DND-41 (cell line): Measurements from ENCODE around the gene PAGR1.

Source experiments
- ATAC-seq: fragments of 200-7000 bp; cut with Tn5 transposase; 3 replicates; pipeline ENCODE4 v1.9.1; 2021; ENCODE audit warnings: low read depth; ENCODE audit not compliant: insufficient read depth
- DNase-seq: peaks from one replicate; pipeline ENCODE4 v3.0.0-alpha.2; 2020
- H2AFZ ChIP-seq: 2 replicates; pipeline ENCODE4 v1.6.0; 2012; ENCODE audit warnings: low read depth, low read length
- H3K27ac ChIP-seq: 2 replicates; pipeline ENCODE4 v1.5.1; 2012; ENCODE audit warnings: low read length, inconsistent platforms
- H3K27me3 ChIP-seq: fragments of 200-600 bp; sonication (generic); 2 replicates; pipeline ENCODE4 v1.6.0; 2012; ENCODE audit warnings: low read length, mild to moderate bottlenecking, inconsistent platforms; ENCODE audit not compliant: insufficient read depth, poor library complexity
- H3K36me3 ChIP-seq: 2 replicates; pipeline ENCODE4 v1.5.1; 2012; ENCODE audit warnings: low read length, inconsistent platforms; ENCODE audit not compliant: insufficient read depth
- H3K4me1 ChIP-seq: 2 replicates; pipeline ENCODE4 v1.5.1; 2012; ENCODE audit warnings: mild to moderate bottlenecking, low read length; ENCODE audit not compliant: insufficient read depth
- H3K4me2 ChIP-seq: 2 replicates; pipeline ENCODE4 v1.6.0; 2012; ENCODE audit warnings: mild to moderate bottlenecking, moderate library complexity, low read length, inconsistent platforms; ENCODE audit not compliant: insufficient read depth
- H3K4me3 ChIP-seq, 2 experiments: fragments of 200-600 bp in 1 of 2; shearing (Covaris generic) in 1 of 2; 2 replicates each; pipeline ENCODE4 v1.5.1; 2012 to 2016; ENCODE audit warnings: inconsistent platforms in 2 of 2, low read length in 2 of 2, mild to moderate bottlenecking in 2 of 2, low read depth in 1 of 2, moderate library complexity in 1 of 2
- H3K79me2 ChIP-seq: 2 replicates; pipeline ENCODE4 v1.6.0; 2012; ENCODE audit warnings: low read length, inconsistent platforms; ENCODE audit not compliant: insufficient read depth
- H3K9ac ChIP-seq: 2 replicates; pipeline ENCODE4 v1.6.0; 2012; ENCODE audit warnings: low read depth, mild to moderate bottlenecking, inconsistent platforms, low read length, moderate library complexity
- H3K9me3 ChIP-seq: 2 replicates; pipeline ENCODE4 v1.5.1; 2012; ENCODE audit warnings: low read length, moderate library complexity, mild to moderate bottlenecking, inconsistent platforms; ENCODE audit not compliant: insufficient read depth, severe bottlenecking
- H4K20me1 ChIP-seq: 2 replicates; pipeline ENCODE4 v1.6.0; 2012; ENCODE audit warnings: low read length; ENCODE audit not compliant: insufficient read depth
- CTCF ChIP-seq: IDR thresholded peaks from 2 replicates; pipeline ENCODE4 v1.5.1; 2012; ENCODE audit warnings: borderline replicate concordance, low read length, moderate library complexity, mild to moderate bottlenecking; ENCODE audit not compliant: poor library complexity, severe bottlenecking; ENCODE audit errors: extremely low read depth
- EZH2 ChIP-seq: IDR thresholded peaks from 3 replicates; pipeline ENCODE4 v1.6.1; 2012; ENCODE audit warnings: borderline replicate concordance, low read depth, mild to moderate bottlenecking, moderate library complexity, low read length, inconsistent platforms; ENCODE audit not compliant: severe bottlenecking

PAGR1 gene

GRCh38 chr16:29836623-29837022 lies 20.7 kb downstream of the PAGR1 start:
- H2AFZ ChIP-seq, result no peak overlapping the region
- no peak overlapping the region for H3K4me2 ChIP-seq
- H3K27ac ChIP-seq, result no peak overlapping the region
- no peaks in the 10 kb centered on the region for H3K4me1 ChIP-seq
- no peak overlapping the region for H3K9ac ChIP-seq
- H3K36me3 ChIP-seq, result no peaks in the 10 kb centered on the region
- no peaks in the 10 kb centered on the region for H4K20me1 ChIP-seq
- TF ChIP-seq CTCF (no peak), EZH2 (no peak)
- H3K27me3 ChIP-seq, result no peaks in the 10 kb centered on the region
- no peak for DNase-seq
- no peak for ATAC-seq
- no peaks in the 10 kb centered on the region for H3K9me3 ChIP-seq
- H3K4me3 ChIP-seq, result no peak overlapping the region
- H3K79me2 ChIP-seq, result no peaks in the 10 kb centered on the region

GRCh38 chr16:29837841-29838240 lies 21.9 kb downstream of the PAGR1 start:
- Histone ChIP-seq H3K79me2 (no peaks in the 10 kb centered on the region), H3K27me3 (no peaks in the 10 kb centered on the region), H4K20me1 (no peaks in the 10 kb centered on the region), H3K4me3 (no peak overlapping the region), H3K9ac (no peak overlapping the region), H3K4me2 (no peak overlapping the region), H3K4me1 (no peaks in the 10 kb centered on the region), H2AFZ (no peak overlapping the region), H3K9me3 (no peaks in the 10 kb centered on the region), H3K36me3 (no peaks in the 10 kb centered on the region), H3K27ac (no peak overlapping the region)
- no peak for TF ChIP-seq CTCF
- TF ChIP-seq EZH2, result no peak
- ATAC-seq (no peak), DNase-seq (no peak)

GRCh38 chr16:29839822-29840221 lies 23.9 kb downstream of the PAGR1 start:
- Histone ChIP-seq H3K9ac (no peak overlapping the region), H3K27ac (no peak overlapping the region), H3K36me3 (no peaks in the 10 kb centered on the region), H3K4me3 (no peak overlapping the region), H4K20me1 (no peaks in the 10 kb centered on the region), H3K4me1 (no peaks in the 10 kb centered on the region), H3K4me2 (no peak overlapping the region), H3K79me2 (no peaks in the 10 kb centered on the region), H2AFZ (no peak overlapping the region), H3K9me3 (no peaks in the 10 kb centered on the region), H3K27me3 (no peaks in the 10 kb centered on the region)
- DNase-seq, result no peak
- no peak for ATAC-seq
- no peak for TF ChIP-seq EZH2
- TF ChIP-seq CTCF, result no peak

- TF ChIP-seq EZH2, result no peak
- no peak for TF ChIP-seq CTCF
- no peaks in the 10 kb centered on the region for H3K79me2 ChIP-seq
Measured at GRCh38 chr16:29840240-29840639, 24.3 kb downstream of the PAGR1 start.

More at GRCh38 chr16:29840240-29840639, 24.3 kb downstream of the PAGR1 start:
- ATAC-seq, result no peak
- no peaks in the 10 kb centered on the region for H4K20me1 ChIP-seq
- H3K9me3 ChIP-seq, result no peaks in the 10 kb centered on the region
- H3K4me1 ChIP-seq, result no peaks in the 10 kb centered on the region
- H3K27ac ChIP-seq, result no peak overlapping the region
- H3K27me3 ChIP-seq, result no peaks in the 10 kb centered on the region
- no peak overlapping the region for H2AFZ ChIP-seq
- DNase-seq, result no peak
- H3K4me3 ChIP-seq, result no peak overlapping the region
- no peak overlapping the region for H3K4me2 ChIP-seq
- H3K9ac ChIP-seq, result no peak overlapping the region
- H3K36me3 ChIP-seq, result no peaks in the 10 kb centered on the region
